ENCODE results near the gene SNX11. TPM values are rescaled to one million over a fixed set of nuclear protein-coding genes. Genes with fewer than 3 reads are reported as not detected.
"Not testable (repeated sequence)": the region's sequence is repeated elsewhere in the genome, so short reads cannot be mapped to it uniquely, and the experiment has no call there.

Gene SNX11
- total RNA-seq, 2 donors from 2014 or later = 15.2 to 16.0 TPM

DNA sequence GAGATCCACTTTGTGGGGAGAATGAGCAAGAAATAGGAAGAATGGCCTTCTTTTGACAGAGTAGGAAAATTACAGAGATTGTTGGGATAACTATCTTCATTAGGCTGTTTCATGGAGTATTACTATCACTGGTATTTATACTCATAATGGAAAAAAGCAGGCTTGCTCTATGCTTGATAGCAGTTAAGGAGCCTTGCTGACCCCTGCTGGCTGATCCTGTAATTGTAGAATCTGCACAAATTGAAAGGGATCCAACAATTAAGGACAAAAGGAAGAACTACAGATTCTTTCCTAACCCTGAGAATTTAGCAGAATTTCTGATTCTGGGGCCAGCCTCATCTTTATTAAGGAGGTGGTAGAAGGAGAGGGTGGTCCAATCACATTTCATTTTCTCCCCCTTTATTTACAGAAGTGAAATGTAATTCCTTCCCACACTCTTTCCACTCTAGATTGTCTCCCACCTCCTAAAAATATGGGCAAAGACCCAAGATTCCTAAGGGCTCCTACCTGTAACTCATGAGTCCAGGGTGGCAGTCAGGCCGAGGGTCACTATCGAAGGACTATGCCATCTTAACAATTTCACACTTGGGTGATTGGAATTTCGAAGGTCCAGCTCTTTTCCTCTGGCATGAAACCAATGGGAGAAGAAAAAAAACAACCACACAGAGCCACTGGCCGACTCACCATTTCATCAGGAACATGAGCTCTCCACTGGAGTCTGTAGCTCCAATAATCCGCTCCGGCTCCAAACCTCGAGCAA is 33.1 kb upstream of the SNX11 start:
- Histone ChIP-seq H3K9me3 (no peaks in the 10 kb centered on the region), H3K27me3 (replicated peaks; ENCODE audit: insufficient read depth) (no peaks in the 10 kb centered on the region), H3K27ac (no peak overlapping the region), H3K36me3 (peaks cover 0 to 2% of the 10 kb centered on the region in 2 donors), H3K4me1 (replicated peaks) (no peaks in the 10 kb centered on the region), H3K4me3 (no peak overlapping the region)
- peak; percentile 81 for TF ChIP-seq POLR2AphosphoS5 (IDR thresholded peaks at IDR 0.05)
- no peak for TF ChIP-seq POLR2A (IDR thresholded peaks at IDR 0.05)
- TF ChIP-seq, protein P1, sequence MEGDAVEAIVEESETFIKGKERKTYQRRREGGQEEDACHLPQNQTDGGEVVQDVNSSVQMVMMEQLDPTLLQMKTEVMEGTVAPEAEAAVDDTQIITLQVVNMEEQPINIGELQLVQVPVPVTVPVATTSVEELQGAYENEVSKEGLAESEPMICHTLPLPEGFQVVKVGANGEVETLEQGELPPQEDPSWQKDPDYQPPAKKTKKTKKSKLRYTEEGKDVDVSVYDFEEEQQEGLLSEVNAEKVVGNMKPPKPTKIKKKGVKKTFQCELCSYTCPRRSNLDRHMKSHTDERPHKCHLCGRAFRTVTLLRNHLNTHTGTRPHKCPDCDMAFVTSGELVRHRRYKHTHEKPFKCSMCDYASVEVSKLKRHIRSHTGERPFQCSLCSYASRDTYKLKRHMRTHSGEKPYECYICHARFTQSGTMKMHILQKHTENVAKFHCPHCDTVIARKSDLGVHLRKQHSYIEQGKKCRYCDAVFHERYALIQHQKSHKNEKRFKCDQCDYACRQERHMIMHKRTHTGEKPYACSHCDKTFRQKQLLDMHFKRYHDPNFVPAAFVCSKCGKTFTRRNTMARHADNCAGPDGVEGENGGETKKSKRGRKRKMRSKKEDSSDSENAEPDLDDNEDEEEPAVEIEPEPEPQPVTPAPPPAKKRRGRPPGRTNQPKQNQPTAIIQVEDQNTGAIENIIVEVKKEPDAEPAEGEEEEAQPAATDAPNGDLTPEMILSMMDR (IDR thresholded peaks at IDR 0.05) = peak; percentile 37 to 94 (median 88)
- WGBS = 62% methylated on average over 7 of the region's 7 CpGs
- intact Hi-C loops (cut with DNase I) = loop anchor here (1.0 to 5.0 kb wide), 2 partner anchors 48 to 58 kb away; no protein-coding TSS in a partner anchor
- peak; percentile 79 for DNase-seq (ENCODE audit: low spot score)

DNA sequence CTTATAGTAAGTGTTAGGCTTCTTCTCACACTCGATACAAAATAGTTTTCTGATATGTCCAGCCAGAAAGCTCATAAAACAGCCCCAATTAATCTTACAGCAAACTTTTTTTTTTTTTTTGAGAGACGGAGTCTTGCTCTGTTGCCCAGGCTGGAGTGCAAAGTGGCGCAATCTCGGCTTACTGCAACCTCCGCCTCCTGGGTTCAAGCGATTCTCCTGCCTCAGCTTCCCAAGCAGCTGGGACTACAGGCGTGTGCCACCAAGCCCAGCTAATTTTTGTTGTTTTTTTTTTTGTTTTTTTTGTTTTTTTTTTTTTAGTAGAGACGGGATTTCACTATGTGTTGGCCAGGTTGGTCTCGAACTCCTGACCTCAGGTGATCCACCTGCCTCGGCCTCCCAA is 30.4 kb upstream of the SNX11 start:
- intact Hi-C loops (cut with DNase I) = loop anchor here (5.0 kb wide), 1 partner anchor 55 kb away; no protein-coding TSS in a partner anchor
- 89% methylated on average over 10 of the region's 10 CpGs for WGBS
- not testable (repeated sequence) for H3K36me3 ChIP-seq; DNase-seq (ENCODE audit: low spot score); H3K4me1 ChIP-seq (replicated peaks); H3K9me3 ChIP-seq; H3K27me3 ChIP-seq (replicated peaks; ENCODE audit: insufficient read depth); H3K27ac ChIP-seq; H3K4me3 ChIP-seq

DNA sequence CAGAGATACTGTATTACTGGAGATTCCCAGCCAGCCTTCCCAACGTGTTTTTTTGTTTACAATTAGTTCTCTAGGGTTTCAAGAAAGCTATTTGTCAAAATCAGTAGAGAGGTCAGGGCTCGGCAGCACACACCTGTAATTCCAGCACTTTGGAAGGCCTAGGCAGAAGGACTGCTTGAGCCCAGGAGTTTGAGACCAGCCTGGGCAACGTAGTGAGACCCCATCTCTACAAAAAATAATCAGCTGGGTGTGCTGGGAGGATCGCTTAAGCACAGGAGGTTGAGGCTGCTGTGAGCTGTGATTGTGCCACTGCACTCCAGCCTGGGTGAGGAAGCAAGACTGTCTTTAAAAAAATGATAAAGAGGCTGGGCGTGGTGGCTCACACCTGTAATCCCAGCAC is 25.7 kb upstream of the SNX11 start:
- H3K27ac ChIP-seq = no peak overlapping the region
- H3K9me3 ChIP-seq = no peaks in the 10 kb centered on the region
- H3K4me3 ChIP-seq = no peak overlapping the region
- 78% methylated on average over 5 of the region's 5 CpGs for WGBS
- intact Hi-C loops (cut with DNase I) = no loop called here
- no peak for DNase-seq (ENCODE audit: low spot score)
- H3K4me1 ChIP-seq (replicated peaks) = no peaks in the 10 kb centered on the region
- no peaks in the 10 kb centered on the region for H3K36me3 ChIP-seq
- H3K27me3 ChIP-seq (replicated peaks; ENCODE audit: insufficient read depth) = no peaks in the 10 kb centered on the region
- TF ChIP-seq POLR2A (IDR thresholded peaks at IDR 0.05) (no peak), POLR2AphosphoS5 (IDR thresholded peaks at IDR 0.05) (no peak)
- TF ChIP-seq, protein P1 (IDR thresholded peaks at IDR 0.05) = no peak

DNA sequence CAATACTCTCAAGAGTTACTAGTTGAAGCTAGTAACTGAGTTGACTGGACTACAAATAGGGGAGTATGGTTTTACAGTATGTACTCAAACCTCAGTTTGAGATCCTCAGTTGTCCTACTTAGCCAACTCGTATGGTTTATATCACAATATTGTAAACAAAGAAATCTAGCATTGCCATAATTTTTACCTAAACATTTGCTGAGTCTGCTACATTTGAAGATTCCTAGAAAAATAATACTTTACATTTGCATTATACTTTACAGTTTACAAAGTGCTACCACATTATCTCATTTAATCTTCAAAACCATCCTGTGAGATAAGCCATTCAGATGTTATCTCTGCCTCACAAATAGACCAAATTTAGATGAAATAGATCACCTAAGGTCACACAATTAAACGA is 22.6 kb upstream of the SNX11 start:
- WGBS = 36% methylated on average over 2 of the region's 2 CpGs
- intact Hi-C loops (cut with DNase I) = no loop called here
- no peaks in the 10 kb centered on the region for H3K36me3 ChIP-seq
- no peaks in the 10 kb centered on the region for H3K9me3 ChIP-seq
- H3K4me3 ChIP-seq = no peak overlapping the region
- no peak overlapping the region for H3K27ac ChIP-seq
- TF ChIP-seq, protein P1 (IDR thresholded peaks at IDR 0.05) = no peak
- no peak for TF ChIP-seq POLR2A (IDR thresholded peaks at IDR 0.05)
- TF ChIP-seq POLR2AphosphoS5 (IDR thresholded peaks at IDR 0.05) = no peak
- H3K27me3 ChIP-seq (replicated peaks; ENCODE audit: insufficient read depth) = no peaks in the 10 kb centered on the region
- no peak for DNase-seq (ENCODE audit: low spot score)
- no peaks in the 10 kb centered on the region for H3K4me1 ChIP-seq (replicated peaks)

DNA sequence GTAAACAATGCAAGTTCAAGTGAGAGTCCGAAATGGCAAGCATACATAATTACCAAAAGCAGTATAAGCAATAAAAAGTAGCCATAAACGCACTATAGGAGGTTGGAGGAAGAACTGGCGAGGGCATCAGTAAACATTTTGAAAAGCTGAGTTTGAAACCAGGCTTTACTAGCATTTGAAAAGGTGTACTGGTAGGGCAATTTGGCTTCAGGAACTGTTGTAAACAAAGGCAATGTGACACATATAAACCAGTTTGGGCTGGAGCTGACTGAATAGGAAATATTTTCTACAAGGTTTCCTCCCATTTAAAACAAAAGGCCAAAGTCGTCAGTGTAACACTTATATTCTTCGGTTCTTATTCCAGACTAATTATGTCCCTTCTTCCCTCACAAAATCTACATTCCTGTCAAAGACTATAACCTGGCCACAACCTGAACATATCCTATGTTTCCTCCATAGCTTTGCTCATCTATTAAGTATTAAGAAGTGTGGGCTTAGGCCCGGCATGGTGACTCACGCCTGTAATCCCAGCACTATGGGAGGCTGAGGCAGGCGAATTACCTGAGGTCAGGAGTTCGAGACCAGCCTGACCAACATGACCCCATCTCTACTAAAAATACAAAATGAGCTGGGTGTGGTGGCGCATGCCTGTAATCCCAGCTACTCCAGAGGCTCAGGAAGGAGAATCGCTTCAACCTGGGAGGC is 14.1 kb upstream of the SNX11 start:
- intact Hi-C loops (cut with DNase I) = no loop called here
- WGBS = 73% methylated on average over 11 of the region's 11 CpGs
- Histone ChIP-seq H3K27ac (peak overlapping the region; percentile 42 to 53), H3K9me3 (no peaks in the 10 kb centered on the region), H3K4me1 (replicated peaks) (no peaks in the 10 kb centered on the region), H3K4me3 (no peak overlapping the region), H3K36me3 (no peaks in the 10 kb centered on the region), H3K27me3 (replicated peaks; ENCODE audit: insufficient read depth) (no peaks in the 10 kb centered on the region)
- TF ChIP-seq, protein P1 (IDR thresholded peaks at IDR 0.05) = no peak
- no peak for TF ChIP-seq POLR2A (IDR thresholded peaks at IDR 0.05)
- peak; percentile 50 for TF ChIP-seq POLR2AphosphoS5 (IDR thresholded peaks at IDR 0.05)
- DNase-seq (ENCODE audit: low spot score) = no peak
